Measurements from ENCODE around the gene B3GALT4. TPM values are rescaled to one million over a fixed set of nuclear protein-coding genes. Genes with fewer than 3 reads are reported as not detected.
"Not testable (repeated sequence)": the region's sequence is repeated elsewhere in the genome, so short reads cannot be mapped to it uniquely, and the experiment has no call there.

Gene B3GALT4
- total and polyA plus RNA-seq, 2 donors (not counting 1 experiment from before 2014, with no cell fraction given) = 10.2 to 44.1 TPM

DNA sequence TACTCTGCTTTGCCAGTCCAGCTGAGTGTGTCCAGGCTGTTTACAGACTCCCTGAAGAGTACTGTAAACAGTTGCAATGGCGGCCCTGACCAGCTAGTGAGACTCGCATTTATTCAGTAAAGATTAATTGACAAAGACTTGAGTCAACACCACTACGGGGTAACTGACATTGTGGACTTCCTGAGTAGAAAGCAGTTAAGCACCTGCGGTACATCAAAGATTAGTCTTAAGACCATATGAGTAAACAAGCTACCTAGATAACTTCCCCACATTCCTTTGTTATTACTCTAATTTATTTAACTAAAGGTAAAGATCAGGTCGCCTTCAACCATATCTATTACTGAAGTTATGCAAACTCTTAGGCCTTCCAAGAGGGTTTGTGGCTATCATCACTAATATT, 17.9 kb upstream of the B3GALT4 start:
- DNase-seq (no peak), ATAC-seq (ENCODE audit: low read depth) (no peak)
- H3K4me1 ChIP-seq (ENCODE audit: control insufficient read depth in 2 of 2, insufficient read depth in 2 of 2, low read length in 2 of 2) = no peaks in the 10 kb centered on the region
- H3K4me2 ChIP-seq (replicated peaks; ENCODE audit: low read depth, low read length, poor library complexity, severe bottlenecking) = no peak overlapping the region
- H3K4me3 ChIP-seq (ENCODE audit: control extremely low read depth in 1 of 5, extremely low read depth in 1 of 5, insufficient read depth in 1 of 5, low read depth in 2 of 5, low read length in 4 of 5) = no peak overlapping the region
- TF ChIP-seq, protein P1, sequence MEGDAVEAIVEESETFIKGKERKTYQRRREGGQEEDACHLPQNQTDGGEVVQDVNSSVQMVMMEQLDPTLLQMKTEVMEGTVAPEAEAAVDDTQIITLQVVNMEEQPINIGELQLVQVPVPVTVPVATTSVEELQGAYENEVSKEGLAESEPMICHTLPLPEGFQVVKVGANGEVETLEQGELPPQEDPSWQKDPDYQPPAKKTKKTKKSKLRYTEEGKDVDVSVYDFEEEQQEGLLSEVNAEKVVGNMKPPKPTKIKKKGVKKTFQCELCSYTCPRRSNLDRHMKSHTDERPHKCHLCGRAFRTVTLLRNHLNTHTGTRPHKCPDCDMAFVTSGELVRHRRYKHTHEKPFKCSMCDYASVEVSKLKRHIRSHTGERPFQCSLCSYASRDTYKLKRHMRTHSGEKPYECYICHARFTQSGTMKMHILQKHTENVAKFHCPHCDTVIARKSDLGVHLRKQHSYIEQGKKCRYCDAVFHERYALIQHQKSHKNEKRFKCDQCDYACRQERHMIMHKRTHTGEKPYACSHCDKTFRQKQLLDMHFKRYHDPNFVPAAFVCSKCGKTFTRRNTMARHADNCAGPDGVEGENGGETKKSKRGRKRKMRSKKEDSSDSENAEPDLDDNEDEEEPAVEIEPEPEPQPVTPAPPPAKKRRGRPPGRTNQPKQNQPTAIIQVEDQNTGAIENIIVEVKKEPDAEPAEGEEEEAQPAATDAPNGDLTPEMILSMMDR (IDR thresholded peaks at IDR 0.05) = no peak
- TF ChIP-seq EZH2 (IDR thresholded peaks at IDR 0.05; ENCODE audit: borderline replicate concordance, insufficient read depth, low read depth, low read length, poor library complexity, severe bottlenecking) = no peak
- intact Hi-C loops (cut with micrococcal nuclease) = no loop called here
- CTCF ChIA-PET = interaction anchor here (2.1 kb wide), 1 partner anchor 11 kb away, joined by 5 read pairs; no protein-coding TSS in a partner anchor
- Mint-ChIP-seq H3K4me1 (no peaks in the 10 kb centered on the region), H3K4me3 (no peak overlapping the region), H3K27ac (no peak overlapping the region), H3K9me3 (ENCODE audit: insufficient read depth) (no peaks in the 10 kb centered on the region), H3K27me3 (no peaks in the 10 kb centered on the region)
- H3K9me3 ChIP-seq (ENCODE audit: control extremely low read depth in 1 of 3, control insufficient read depth in 2 of 3, insufficient read depth in 1 of 3, low read length in 2 of 3) = no peaks in the 10 kb centered on the region
- POLR2A ChIA-PET = interaction anchor here (2.5 kb wide), 1 partner anchor 12 kb away, joined by 17 read pairs; the partner anchor contains the start of genes RPS18 and VPS52
- H3K27me3 ChIP-seq (replicated peaks in 1 of 4; ENCODE audit: control extremely low read depth in 1 of 4, control insufficient read depth in 3 of 4, insufficient read depth in 4 of 4, low read length in 3 of 4) = no peaks in the 10 kb centered on the region
- no peaks in the 10 kb centered on the region for H3K79me2 ChIP-seq (ENCODE audit: control insufficient read depth, insufficient read depth, low read length)
- H3K27ac ChIP-seq (ENCODE audit: low read length in 2 of 2) = no peak overlapping the region
- no peaks in the 10 kb centered on the region for H4K20me1 ChIP-seq (ENCODE audit: control insufficient read depth, insufficient read depth, low read length, poor library complexity, severe bottlenecking)
- H3K36me3 ChIP-seq (replicated peaks in 1 of 2; ENCODE audit: control extremely low read depth in 1 of 2, control insufficient read depth in 1 of 2, extremely low read depth in 1 of 2, insufficient read depth in 2 of 2, low read length in 1 of 2) = peaks cover 12 to 39% of the 10 kb centered on the region in 2 experiments
- H2AFZ ChIP-seq (ENCODE audit: insufficient read depth, low read depth, low read length, poor library complexity, severe bottlenecking) = no peak overlapping the region
- WGBS (ENCODE audit: insufficient coverage) = 100% methylated on average over 3 of the region's 5 CpGs
- H3K9ac ChIP-seq (ENCODE audit: low read length) = no peak overlapping the region

DNA sequence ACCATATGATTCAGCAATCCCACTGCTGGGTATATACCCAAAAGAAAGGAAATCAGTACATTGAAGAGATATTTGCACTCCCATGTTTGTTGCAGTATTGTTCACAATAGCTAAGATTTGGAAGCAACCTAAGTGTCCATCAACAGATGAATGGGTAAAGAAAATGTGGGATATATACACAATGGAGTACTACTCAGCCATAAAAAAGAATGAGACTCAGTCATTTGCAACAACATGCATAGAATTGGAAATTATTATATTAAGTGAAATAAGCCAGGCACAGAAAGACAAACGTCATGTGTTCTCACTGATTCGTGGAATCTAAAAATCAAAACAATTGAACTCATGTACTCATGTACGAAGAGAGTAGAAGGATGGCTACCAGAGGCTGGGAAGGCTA, 14.4 kb upstream of the B3GALT4 start:
- H3K27ac Mint-ChIP-seq; H3K9me3 Mint-ChIP-seq (ENCODE audit: insufficient read depth): not testable (repeated sequence)
- peaks cover 29 to 70% of the 10 kb centered on the region in 2 experiments for H3K36me3 ChIP-seq (replicated peaks in 1 of 2; ENCODE audit: control extremely low read depth in 1 of 2, control insufficient read depth in 1 of 2, extremely low read depth in 1 of 2, insufficient read depth in 2 of 2, low read length in 1 of 2)

More for the DNA sequence above, 14.4 kb upstream of the B3GALT4 start:
- H2AFZ ChIP-seq (ENCODE audit: insufficient read depth, low read depth, low read length, poor library complexity, severe bottlenecking); H3K4me3 Mint-ChIP-seq; H3K4me3 ChIP-seq (ENCODE audit: control extremely low read depth in 1 of 5, extremely low read depth in 1 of 5, insufficient read depth in 1 of 5, low read depth in 2 of 5, low read length in 4 of 5); H3K27me3 ChIP-seq (replicated peaks in 1 of 4; ENCODE audit: control extremely low read depth in 1 of 4, control insufficient read depth in 3 of 4, insufficient read depth in 4 of 4, low read length in 3 of 4); H4K20me1 ChIP-seq (ENCODE audit: control insufficient read depth, insufficient read depth, low read length, poor library complexity, severe bottlenecking); H3K27me3 Mint-ChIP-seq; H3K9me3 ChIP-seq (ENCODE audit: control extremely low read depth in 1 of 3, control insufficient read depth in 2 of 3, insufficient read depth in 1 of 3, low read length in 2 of 3); intact Hi-C loops (cut with micrococcal nuclease); H3K4me2 ChIP-seq (replicated peaks; ENCODE audit: low read depth, low read length, poor library complexity, severe bottlenecking); H3K79me2 ChIP-seq (ENCODE audit: control insufficient read depth, insufficient read depth, low read length); H3K4me1 Mint-ChIP-seq; DNase-seq; H3K4me1 ChIP-seq (ENCODE audit: control insufficient read depth in 2 of 2, insufficient read depth in 2 of 2, low read length in 2 of 2); H3K9ac ChIP-seq (ENCODE audit: low read length); POLR2A ChIA-PET; ATAC-seq (ENCODE audit: low read depth); H3K27ac ChIP-seq (ENCODE audit: low read length in 2 of 2): not testable (repeated sequence)
- CTCF ChIA-PET = interaction anchor here (1.5 kb wide), 1 partner anchor 14 kb away, joined by 6 read pairs; no protein-coding TSS in a partner anchor
- WGBS (ENCODE audit: insufficient coverage) = no CpG with 5 or more reads among the region's 3 CpGs

Data from B cell (primary cell).